MM.1S (cell line): ENCODE data around the gene DCTN4.

ENCODE experiments used
- DNase-seq: peaks from one replicate; pipeline ENCODE4 v3.0.0-alpha.2; 2015
- H2AFZ ChIP-seq: fragments of 300-600 bp; sonication (generic); 2 replicates; pipeline ENCODE4 v1.6.0; 2016; ENCODE audit warnings: antibody characterized with exemption, low read length
- H3F3A ChIP-seq: fragments of 300-600 bp; sonication (generic); 2 replicates; pipeline ENCODE4 v1.6.1; 2016; ENCODE audit warnings: mild to moderate bottlenecking, antibody characterized with exemption, low read length, moderate library complexity, mixed read lengths; ENCODE audit not compliant: insufficient read depth
- H3K27ac ChIP-seq: fragments of 300-600 bp; sonication (generic); 2 replicates; pipeline ENCODE4 v1.5.1; 2016; ENCODE audit warnings: mild to moderate bottlenecking, low read length
- H3K27me3 ChIP-seq: fragments of 300-600 bp; sonication (generic); replicated peaks from 2 replicates; pipeline ENCODE4 v1.6.0; 2016; ENCODE audit warnings: low read length; ENCODE audit not compliant: insufficient read depth
- H3K36me3 ChIP-seq: fragments of 300-600 bp; sonication (generic); replicated peaks from 2 replicates; pipeline ENCODE4 v1.6.1; 2016; ENCODE audit warnings: mild to moderate bottlenecking, low read length, mixed read lengths; ENCODE audit not compliant: insufficient read depth
- H3K4me1 ChIP-seq: fragments of 300-600 bp; sonication (generic); 2 replicates; pipeline ENCODE4 v1.6.1; 2016; ENCODE audit warnings: low read length, mixed read lengths
- H3K4me2 ChIP-seq: fragments of 300-600 bp; sonication (generic); 2 replicates; pipeline ENCODE4 v1.6.0; 2016; ENCODE audit warnings: low read depth, low read length
- H3K4me3 ChIP-seq: fragments of 300-600 bp; sonication (generic); 2 replicates; pipeline ENCODE4 v1.5.1; 2016; ENCODE audit warnings: low read length, mixed read lengths
- H3K79me2 ChIP-seq: fragments of 300-600 bp; sonication (generic); 2 replicates; pipeline ENCODE4 v1.6.1; 2016; ENCODE audit warnings: mixed run types, low read length, mixed read lengths
- H3K9ac ChIP-seq: fragments of 300-600 bp; sonication (generic); 2 replicates; pipeline ENCODE4 v1.6.1; 2016; ENCODE audit warnings: low read length, mixed read lengths
- H3K9me2 ChIP-seq: fragments of 300-600 bp; sonication (generic); replicated peaks from 2 replicates; pipeline ENCODE4 v1.6.1; 2016; ENCODE audit warnings: mild to moderate bottlenecking, low read length, mixed read lengths; ENCODE audit not compliant: insufficient read depth
- H3K9me3 ChIP-seq: fragments of 300-600 bp; sonication (generic); replicated peaks from 2 replicates; pipeline ENCODE4 v1.6.1; 2016; ENCODE audit warnings: mild to moderate bottlenecking, low read length, mixed read lengths; ENCODE audit not compliant: insufficient read depth
- H4K20me1 ChIP-seq: fragments of 300-600 bp; sonication (generic); 2 replicates; pipeline ENCODE4 v1.6.1; 2016; ENCODE audit warnings: mild to moderate bottlenecking, low read length, moderate library complexity, mixed read lengths; ENCODE audit not compliant: insufficient read depth
- EZH2 ChIP-seq: fragments of 300-600 bp; sonication (generic); optimal IDR thresholded peaks from 2 replicates; pipeline ENCODE3; 2017; ENCODE audit warnings: low read depth, mild to moderate bottlenecking, antibody characterized with exemption, low read length, mixed read lengths
- EZH2phosphoT487 ChIP-seq: fragments of 300-600 bp; sonication (generic); IDR thresholded peaks from 2 replicates; pipeline ENCODE4 v1.6.1; 2018; ENCODE audit warnings: antibody characterized with exemption, low read length
- TF ChIP-seq, protein P1 (sequence below): fragments of 300-600 bp; sonication (generic); IDR thresholded peaks from 2 replicates; pipeline ENCODE4 v1.5.1; 2016; ENCODE audit warnings: antibody characterized with exemption, low read length, mixed read lengths

Gene DCTN4

DNA sequence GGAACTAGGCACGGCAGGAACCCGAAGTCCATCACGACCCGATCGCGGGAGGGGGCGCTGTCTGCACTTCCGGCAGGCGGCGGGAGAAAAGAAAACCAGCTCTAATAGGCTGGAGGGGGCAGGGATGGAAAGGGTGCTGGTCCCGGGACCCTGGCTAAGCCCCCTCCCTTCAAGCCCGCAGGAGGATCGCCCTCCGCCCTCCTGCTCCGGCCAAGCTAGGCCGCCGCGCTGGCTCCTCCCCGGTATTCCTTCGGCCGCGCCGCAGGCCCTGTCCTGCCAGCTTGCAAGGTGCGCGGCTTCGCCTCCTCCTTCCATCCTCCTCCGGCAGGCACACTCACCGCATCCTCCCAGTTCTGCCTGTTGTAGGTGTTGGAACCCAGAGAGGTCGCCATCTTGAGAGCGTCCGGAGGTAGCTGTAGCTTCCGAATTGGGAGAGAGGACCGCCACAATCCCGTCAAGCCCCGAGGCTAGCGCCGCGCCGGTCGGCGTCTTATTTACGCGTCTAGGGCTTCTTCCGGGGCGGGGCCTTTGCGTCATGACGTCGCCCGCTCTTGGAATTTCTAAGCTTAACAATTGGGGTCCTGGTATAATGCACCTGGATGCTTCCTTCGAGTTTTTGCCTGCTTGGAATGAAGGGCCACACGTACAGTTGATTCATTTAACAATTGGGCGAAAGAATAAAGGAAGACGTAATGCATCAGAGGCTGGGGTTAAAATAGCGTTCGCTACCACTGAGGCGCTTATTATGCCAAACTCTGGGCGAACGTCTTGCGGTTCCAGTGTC lies 58.0 kb downstream of the DCTN4 start, which contains the start of gene RBM22:
Gene RBM22, minus strand, starts transcription at position 469 of the 784 bp plus-strand sequence. Its CDS starts 77 bp downstream, at position 392.
- 0 out of 2 replicates have a peak, but pooled peaks cover 3% of the 10 kb centered on the region for H4K20me1 ChIP-seq
- peak within 1 kb of the TSS; percentile 98 for H2AFZ ChIP-seq
- H3K9me3 ChIP-seq = no peaks in the 10 kb centered on the region
- H3K4me3 ChIP-seq = peak within 1 kb of the TSS; percentile 99
- DNase-seq = peak; percentile 94
- no peaks in the 10 kb centered on the region for H3K9me2 ChIP-seq
- peak within 1 kb of the TSS; percentile 98 for H3K9ac ChIP-seq
- peak within 1 kb of the TSS; percentile 80 for H3K4me2 ChIP-seq
- H3K27me3 ChIP-seq = no peaks in the 10 kb centered on the region
- peaks cover 11% of the 10 kb centered on the region for H3F3A ChIP-seq
- H3K36me3 ChIP-seq = peaks cover 9% of the 10 kb centered on the region; the same call in 1 of the 2 replicates
- peaks cover 17% of the 10 kb centered on the region for H3K4me1 ChIP-seq
- TF ChIP-seq, protein P1, sequence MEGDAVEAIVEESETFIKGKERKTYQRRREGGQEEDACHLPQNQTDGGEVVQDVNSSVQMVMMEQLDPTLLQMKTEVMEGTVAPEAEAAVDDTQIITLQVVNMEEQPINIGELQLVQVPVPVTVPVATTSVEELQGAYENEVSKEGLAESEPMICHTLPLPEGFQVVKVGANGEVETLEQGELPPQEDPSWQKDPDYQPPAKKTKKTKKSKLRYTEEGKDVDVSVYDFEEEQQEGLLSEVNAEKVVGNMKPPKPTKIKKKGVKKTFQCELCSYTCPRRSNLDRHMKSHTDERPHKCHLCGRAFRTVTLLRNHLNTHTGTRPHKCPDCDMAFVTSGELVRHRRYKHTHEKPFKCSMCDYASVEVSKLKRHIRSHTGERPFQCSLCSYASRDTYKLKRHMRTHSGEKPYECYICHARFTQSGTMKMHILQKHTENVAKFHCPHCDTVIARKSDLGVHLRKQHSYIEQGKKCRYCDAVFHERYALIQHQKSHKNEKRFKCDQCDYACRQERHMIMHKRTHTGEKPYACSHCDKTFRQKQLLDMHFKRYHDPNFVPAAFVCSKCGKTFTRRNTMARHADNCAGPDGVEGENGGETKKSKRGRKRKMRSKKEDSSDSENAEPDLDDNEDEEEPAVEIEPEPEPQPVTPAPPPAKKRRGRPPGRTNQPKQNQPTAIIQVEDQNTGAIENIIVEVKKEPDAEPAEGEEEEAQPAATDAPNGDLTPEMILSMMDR = peak; percentile 59
- TF ChIP-seq EZH2phosphoT487 = no peak
- H3K27ac ChIP-seq = peak within 1 kb of the TSS; percentile 76
- H3K79me2 ChIP-seq = peaks cover 32% of the 10 kb centered on the region

DNA sequence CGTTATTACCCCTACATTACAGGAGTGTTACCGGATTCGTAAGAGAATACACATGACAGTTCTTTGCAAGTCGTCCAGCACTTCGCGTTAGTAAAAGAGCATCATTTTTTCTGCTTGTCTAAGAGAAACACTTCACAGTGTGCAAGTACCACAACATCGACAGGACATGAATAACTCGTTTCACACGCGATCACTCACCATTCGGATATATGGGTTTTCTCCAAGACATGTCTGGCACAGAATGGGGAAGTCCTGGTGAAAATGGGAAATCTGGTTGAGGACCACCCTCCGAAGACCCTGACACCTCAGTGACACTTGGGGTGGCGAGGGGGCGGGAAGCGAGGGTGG lies 58.6 kb downstream of the DCTN4 start:
- H3K4me2 ChIP-seq = peak overlapping the region; percentile 80
- no peak for TF ChIP-seq EZH2
- TF ChIP-seq, protein P1 = no peak
- TF ChIP-seq EZH2phosphoT487 = no peak
- peaks cover 9% of the 10 kb centered on the region; the same call in 1 of the 2 replicates for H3K36me3 ChIP-seq
- peak overlapping the region; percentile 99 for H3K4me3 ChIP-seq
- peak; percentile 11 for DNase-seq
- H3K9me2 ChIP-seq = no peaks in the 10 kb centered on the region
- no peaks in the 10 kb centered on the region for H3K27me3 ChIP-seq
- peak overlapping the region; percentile 98 for H3K9ac ChIP-seq
- peaks cover 17% of the 10 kb centered on the region for H3K4me1 ChIP-seq
- peaks cover 32% of the 10 kb centered on the region for H3K79me2 ChIP-seq
- peak overlapping the region; percentile 76; the same call in 1 of the 2 replicates for H3K27ac ChIP-seq
- H3F3A ChIP-seq = peaks cover 11% of the 10 kb centered on the region
- H2AFZ ChIP-seq = peak overlapping the region; percentile 98
- H4K20me1 ChIP-seq = 0 out of 2 replicates have a peak, but pooled peaks cover 3% of the 10 kb centered on the region
- H3K9me3 ChIP-seq = no peaks in the 10 kb centered on the region

DNA sequence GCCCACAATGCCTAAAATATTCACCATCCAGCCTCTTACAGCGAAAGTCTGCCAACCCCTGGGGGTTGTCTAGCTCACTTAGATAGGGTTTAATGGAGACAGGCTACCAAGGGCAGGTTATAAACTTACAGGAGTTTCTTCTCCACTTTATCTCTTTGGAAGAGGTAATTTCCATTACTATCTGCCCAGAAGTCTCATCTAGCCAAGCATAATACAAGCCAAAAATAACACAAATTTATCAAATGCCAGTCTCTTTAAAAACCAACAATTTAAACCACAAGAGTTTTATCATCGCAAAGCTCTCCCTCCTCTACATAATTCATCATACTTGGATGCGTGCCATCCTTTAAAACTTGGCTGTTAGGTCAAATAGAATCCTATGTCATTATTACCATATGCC lies 64.2 kb downstream of the DCTN4 start:
- no peaks in the 10 kb centered on the region for H3F3A ChIP-seq
- no peak overlapping the region for H3K4me3 ChIP-seq
- H3K9me3 ChIP-seq = no peaks in the 10 kb centered on the region
- H4K20me1 ChIP-seq = 0 out of 2 replicates have a peak, but pooled peaks cover under 1% of the 10 kb centered on the region
- H3K79me2 ChIP-seq = peaks cover 16% of the 10 kb centered on the region
- no peak overlapping the region for H3K9ac ChIP-seq
- H3K9me2 ChIP-seq = no peaks in the 10 kb centered on the region
- TF ChIP-seq EZH2 (no peak), EZH2phosphoT487 (no peak)
- TF ChIP-seq, protein P1 = no peak
- no peak overlapping the region for H2AFZ ChIP-seq
- H3K4me2 ChIP-seq = no peak overlapping the region
- H3K27ac ChIP-seq = no peak overlapping the region
- H3K36me3 ChIP-seq = peaks cover 20% of the 10 kb centered on the region
- no peak for DNase-seq
- H3K27me3 ChIP-seq = no peaks in the 10 kb centered on the region
- peaks cover 4% of the 10 kb centered on the region for H3K4me1 ChIP-seq
